NCI-H2107 (cell line): ENCODE results near the gene ZHX3.
A peak's percentile ranks its signal among the peaks of the same experiment; 100 is the strongest.

ENCODE experiments used
- DNase-seq: peaks from one replicate; lab custom pipeline; 2025; lab: John Stamatoyannopoulos, UW

Gene ZHX3, protein sequence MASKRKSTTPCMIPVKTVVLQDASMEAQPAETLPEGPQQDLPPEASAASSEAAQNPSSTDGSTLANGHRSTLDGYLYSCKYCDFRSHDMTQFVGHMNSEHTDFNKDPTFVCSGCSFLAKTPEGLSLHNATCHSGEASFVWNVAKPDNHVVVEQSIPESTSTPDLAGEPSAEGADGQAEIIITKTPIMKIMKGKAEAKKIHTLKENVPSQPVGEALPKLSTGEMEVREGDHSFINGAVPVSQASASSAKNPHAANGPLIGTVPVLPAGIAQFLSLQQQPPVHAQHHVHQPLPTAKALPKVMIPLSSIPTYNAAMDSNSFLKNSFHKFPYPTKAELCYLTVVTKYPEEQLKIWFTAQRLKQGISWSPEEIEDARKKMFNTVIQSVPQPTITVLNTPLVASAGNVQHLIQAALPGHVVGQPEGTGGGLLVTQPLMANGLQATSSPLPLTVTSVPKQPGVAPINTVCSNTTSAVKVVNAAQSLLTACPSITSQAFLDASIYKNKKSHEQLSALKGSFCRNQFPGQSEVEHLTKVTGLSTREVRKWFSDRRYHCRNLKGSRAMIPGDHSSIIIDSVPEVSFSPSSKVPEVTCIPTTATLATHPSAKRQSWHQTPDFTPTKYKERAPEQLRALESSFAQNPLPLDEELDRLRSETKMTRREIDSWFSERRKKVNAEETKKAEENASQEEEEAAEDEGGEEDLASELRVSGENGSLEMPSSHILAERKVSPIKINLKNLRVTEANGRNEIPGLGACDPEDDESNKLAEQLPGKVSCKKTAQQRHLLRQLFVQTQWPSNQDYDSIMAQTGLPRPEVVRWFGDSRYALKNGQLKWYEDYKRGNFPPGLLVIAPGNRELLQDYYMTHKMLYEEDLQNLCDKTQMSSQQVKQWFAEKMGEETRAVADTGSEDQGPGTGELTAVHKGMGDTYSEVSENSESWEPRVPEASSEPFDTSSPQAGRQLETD

DNA sequence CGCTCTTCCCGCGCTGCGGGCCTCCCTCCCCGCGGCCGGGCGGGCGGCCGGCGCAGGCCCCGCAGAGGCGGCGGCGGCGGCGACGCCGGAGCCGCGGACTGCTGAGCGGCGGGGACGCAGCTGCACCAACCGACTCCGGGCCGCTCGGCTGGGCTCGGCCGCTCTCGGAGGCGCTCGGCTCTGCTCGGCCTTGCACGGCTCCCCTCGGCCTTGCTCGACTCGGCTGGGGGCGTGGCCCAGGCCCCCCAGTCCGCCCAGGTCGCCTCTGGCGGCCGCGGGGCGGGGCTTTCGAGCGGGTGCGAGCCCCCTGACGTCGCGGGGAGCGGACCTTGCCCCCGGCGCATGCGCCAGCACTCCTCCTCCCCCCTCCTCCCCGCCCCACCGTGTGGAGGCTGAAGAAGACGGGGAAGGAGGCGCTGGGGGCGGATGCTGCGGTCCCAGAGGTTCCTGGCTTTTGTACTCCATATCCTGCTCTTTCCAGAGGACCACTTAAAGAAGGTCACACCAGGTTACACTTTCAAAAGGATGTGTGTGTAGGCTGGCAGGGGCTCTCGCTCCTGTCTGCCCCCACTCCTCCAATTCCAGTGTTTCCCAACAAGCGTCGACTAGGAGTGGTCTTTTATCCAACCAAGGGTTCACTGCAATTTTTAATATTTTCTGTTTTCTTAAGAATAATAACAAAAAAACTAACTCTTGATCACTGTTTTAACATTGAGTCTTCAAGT is at the start of gene ZHX3:
ZHX3 (minus strand) TSS at position 186 of the 725 bp plus-strand sequence. CDS start 112,815 bp downstream, outside the sequence.
- peak; percentile 71 for DNase-seq

DNA sequence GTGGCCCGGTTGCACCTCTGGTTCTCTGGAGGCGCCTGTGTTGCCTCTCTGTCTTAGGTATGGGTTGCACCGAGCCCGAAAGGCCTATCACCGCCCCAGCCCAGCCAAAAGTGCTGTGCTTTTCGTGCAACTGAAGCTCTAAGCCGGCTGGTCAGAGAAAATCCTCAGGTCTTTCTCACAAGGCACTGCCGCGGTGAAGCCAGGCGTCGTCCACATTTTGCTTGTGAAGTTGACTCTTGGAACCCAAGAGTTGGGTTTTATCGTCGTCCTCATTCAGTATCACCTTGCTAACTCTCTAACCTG is 49.8 kb upstream of the ZHX3 start:
- no peak for DNase-seq

DNA sequence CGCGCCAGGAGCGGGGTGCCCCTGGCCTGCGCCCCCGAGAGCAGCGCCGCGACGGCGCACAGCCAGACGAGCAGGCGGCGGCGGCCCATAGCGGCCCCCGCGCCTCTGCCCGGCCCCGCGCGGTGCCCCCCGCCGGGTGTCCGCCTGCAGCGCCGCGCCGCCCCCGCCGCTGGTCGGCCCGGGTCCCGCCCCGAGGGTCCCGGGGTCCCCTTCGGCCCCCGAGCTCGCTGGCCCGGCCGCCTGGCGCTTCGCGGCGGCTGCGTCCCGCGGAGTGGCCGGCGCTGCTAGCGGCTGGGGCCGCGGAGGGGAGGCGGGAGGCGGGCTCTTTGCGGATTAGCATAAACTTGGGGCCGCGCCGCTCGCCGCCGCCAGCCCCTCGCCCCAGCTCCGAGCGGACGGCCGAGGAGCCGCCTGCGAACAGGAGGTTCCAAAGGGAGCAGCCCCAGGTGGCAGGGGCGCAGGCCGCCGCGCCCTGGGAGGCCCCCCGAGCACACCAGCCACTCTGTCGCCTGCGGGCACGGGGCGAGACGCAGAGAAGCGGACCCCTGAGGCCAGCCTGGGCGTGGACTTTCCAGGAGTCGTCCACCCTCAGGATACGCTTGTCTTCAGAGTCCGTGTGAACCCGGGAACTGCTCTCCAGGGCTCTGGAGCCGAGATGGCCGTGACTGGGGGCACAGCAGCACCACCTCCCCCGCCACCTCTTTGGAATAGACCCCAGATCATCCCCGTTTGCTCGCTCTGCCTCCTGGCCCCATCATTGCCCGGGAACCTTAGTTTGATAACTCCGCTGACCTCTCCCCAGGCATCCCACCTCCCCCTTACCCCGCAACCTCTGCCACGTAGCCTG is 49.2 kb upstream of the ZHX3 start, which contains the start of gene EMILIN3:
EMILIN3 (minus strand) TSS at position 273 of the 847 bp plus-strand sequence; CDS start at position 89, 184 bp downstream.
- DNase-seq, result no peak

DNA sequence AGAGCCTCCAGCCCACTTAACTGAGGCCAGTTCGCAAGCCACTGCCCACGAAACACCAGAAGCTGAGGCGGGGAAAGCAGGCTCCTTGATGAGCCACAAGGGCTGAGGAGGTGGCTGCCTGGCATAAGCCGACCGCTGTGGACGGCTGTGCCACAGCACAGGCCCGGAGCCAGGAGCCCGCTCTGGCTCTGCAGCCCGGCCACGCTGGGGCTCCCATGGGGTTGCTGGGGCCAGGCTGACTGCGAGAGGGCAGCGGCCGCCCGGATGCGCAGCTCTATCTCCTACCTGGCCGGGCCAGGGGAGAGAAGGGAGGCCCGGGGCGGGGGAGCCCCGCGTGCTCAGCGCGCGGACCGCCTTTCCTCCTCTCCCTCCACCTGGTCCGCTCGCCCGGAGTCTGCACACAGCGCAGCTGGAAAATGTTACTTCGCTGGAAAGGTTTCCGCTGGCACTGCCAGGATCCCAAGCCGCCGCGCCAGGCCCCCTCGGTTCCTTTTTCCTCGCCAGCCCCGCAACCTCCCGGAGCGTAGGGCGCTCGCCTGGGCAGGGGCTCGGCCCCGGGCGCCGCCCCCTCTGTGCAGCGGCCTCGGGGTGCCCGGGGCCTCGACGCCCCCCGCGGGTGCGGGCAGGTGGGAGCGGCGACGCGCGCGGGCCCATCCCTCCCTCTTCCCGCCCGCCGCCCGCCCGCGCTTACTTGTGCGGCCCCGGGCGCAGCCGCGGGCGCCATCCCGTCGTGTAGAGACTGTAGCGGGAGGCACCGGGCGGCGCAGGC is 48.4 kb upstream of the ZHX3 start:
- no peak for DNase-seq

DNA sequence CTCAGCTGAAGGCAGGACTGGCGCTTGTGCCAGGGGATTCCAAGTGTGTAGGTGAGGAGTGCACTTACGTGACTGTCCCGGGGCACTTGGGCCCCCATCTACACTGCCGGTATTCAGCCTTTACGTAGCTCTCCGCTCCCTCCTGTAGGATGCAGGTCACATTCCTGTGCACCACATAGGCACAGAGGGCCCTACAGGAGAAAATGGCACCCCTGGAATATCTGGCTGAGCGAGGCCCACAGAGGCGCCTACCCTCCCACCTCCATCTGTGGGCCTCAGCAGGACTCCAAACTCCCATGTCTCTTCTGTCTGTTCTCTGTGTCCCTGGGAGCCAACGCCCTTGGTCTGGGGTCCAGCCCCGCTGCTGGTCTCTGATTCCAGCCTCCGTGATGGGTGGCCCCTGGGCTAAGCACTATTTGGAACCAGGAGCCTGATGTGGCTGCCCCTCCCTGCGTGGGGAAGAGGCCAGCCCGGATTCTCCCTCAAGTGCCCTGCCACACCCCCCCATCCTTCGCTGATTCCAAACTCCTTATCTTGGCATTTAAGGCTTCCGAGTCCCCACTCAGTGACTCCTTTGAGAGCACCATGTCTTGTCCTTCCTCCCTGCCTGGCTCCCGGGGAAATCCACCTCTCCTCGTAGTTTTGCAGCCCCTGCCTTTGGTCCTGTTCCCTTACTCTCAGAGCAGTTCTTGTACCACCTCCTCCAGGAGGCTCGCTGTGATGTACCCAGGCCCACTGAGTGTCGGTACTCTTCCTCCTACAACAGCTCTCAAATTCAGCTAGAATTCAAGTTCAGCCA is 47.6 kb upstream of the ZHX3 start:
- no peak for DNase-seq

DNA sequence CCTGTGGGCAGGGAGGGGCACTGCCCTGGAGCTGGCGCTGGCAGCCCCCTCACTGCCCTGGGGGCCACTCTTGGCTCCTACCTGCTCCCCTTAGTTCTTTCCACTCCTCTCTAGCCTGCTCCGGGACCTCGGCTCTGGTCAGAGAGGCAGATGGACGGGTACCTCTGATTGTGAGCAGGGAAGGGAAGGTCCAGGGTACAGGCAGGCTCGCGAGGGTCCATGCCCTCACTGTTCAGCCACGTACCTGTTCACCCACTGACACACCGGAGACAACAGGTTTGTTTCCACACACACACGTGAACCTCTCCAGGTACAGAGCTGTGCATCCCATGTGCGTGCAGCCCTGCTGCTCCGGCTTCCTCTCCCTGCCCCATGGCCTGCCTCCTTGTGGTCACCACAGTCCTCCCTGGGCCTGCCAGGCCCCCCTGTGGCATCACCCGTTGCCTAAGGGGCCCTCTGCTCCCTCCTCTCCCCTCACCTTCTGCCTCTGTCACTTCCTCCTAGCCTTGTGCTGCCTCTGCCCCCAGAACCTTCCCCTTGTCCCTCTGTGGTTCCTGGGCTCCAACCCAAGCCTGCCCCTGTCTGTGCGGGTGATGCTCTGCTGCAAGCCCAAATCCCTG is 46.8 kb upstream of the ZHX3 start:
- no peak for DNase-seq

DNA sequence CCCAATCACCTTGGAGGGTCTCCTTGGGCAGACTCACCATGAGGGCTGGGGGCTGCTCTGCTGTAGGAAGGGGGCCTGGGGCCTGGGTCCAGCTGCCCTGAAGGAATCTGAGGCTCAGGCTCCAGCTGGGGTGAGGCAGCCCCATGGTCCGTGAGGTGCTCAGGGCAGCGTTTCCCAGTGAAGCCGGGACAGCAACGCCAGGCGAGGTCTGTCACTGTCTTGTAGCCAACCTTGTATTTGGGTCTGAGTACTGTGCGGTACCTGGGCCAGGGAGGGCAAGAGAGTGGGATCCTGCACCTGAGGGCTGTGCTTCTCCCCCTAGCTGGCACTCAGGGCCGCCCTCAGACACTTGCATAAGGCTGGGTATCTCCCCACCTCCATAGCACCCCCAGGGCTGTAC is 46.1 kb upstream of the ZHX3 start:
- DNase-seq, result no peak

DNA sequence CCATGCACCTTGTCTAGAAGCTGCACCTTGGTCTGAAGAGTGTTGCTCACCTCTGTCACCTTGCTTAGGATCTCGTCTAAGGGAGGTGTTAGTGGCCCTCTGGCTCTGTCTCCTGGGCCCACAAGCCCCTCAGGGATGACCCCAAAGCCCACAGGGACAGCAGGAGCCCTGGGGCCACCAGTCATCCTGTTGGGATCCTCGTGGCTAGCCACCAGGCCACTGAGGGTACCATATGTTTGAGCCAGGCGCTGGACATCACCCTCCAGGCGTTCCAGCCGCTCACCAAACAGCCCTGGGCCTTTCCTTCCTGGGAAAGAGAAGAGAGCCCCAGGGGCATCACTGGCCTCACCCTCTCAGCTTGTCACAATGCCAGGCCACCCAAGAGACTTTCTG is 45.2 kb upstream of the ZHX3 start:
- no peak for DNase-seq

DNA sequence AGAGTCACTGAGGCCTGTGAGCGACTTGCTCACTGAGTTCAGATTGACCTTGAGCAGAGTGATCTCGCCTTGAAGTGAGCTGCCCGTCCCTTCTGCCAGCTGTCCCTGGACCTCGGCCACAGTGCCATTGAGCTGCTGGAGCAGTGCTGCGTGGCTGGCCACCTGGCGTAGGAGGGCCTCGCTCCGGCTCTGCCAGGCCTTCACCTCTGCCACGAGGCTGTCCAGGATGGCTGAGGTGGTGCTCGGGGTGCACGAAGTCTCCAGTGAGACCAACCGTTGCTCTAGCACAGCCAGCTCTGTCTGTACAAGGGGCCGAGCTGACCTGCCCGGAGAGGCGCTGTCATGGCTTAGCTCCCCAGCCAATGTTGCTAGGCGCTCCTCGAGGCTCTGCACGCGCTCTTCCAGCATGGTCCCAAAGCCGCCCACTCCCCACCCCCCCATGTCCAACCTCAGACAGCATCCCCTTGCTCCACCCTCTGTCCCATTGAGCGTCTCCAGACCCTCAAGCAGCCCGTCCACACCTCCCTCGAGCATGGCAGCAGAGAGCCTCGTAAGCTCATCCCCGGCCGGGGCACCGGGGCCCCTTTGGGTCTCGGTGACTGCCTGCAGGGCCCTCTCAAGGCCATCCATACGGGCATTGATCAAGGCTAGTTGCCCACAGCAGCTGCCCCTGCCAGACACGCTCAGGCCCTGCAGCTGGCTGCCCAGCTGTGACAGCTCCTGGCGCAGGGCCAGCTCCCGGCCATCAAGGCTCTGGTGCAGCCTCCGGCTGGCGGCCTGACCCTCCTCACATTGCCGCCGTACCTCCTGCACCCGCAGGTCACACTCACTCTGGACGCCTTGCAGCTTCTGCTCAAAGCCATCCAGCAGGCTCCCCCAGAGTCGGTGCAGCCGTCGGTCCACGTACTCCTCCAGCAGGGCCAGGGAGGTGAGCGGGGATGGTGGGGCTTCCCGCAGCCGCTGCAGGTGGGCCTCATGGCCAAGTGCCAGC is 44.5 kb upstream of the ZHX3 start:
- no peak for DNase-seq

DNA sequence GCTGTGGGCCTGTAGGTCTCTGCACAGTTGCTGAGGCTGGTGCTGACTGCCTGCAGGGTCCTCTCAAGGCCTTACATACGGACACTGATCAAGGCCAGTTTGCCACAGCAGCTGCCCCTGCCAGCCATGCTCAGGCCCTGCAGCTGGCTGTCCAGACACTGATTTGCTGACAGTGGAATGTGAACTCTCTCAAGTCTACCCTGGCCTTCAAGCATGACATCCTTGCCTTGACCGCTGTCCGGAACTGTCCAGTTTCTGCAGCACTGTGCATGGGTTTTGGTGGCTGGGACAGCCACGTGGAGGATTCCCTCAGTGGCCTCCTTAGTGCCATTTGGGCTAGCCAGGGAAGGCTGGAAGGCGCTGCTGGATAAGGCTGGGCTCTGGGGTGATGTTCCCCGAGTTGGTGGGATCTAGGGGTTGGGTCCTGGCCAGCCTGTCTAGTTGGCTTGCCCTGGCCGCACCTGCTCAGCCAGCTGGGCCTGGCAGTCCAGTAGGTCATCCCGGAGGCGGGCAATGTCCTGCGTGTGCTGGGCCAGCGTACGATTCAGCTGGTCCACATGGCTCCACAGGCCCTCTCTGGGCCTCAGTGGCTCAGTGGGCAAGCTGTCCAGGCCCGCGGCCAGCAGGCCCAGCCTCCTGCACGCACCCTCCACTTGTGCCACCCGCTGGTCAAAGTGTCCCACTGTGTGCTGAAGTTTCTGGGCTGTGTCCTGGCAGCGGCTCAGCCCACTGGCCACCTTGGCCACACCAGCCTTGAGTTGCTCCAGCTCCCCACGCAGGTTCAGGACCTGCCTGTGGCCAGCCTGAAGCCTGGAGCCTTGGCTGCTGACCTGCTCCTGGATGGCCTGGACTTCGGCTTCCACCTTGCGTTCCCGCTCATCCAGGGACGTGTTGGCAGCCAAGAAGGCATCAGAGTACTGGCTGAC is 43.6 kb upstream of the ZHX3 start:
- no peak for DNase-seq

DNA sequence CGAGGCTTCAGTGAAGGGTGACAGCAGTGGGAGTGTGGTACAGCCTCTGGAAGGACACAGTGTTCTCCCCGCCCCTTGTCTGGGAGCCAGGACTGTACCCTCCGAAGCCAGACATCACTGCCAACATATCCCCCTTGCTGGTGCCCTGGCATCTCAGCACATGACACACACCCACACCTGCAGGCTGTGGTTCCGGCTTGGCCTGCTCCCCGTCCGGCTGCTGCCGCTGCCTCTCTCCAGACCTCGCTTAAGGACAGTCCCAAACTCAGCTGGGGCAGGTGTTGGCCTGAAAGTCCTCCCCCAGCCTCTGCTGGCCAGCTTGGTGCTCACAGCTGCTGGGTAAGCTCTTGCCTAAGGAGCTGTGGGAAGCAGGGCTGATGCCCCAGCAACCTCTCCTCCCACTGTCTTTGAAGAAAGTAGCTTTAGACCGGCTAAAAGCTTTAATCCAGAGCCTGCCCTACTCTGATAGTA is 42.0 kb upstream of the ZHX3 start:
- no peak for DNase-seq

DNA sequence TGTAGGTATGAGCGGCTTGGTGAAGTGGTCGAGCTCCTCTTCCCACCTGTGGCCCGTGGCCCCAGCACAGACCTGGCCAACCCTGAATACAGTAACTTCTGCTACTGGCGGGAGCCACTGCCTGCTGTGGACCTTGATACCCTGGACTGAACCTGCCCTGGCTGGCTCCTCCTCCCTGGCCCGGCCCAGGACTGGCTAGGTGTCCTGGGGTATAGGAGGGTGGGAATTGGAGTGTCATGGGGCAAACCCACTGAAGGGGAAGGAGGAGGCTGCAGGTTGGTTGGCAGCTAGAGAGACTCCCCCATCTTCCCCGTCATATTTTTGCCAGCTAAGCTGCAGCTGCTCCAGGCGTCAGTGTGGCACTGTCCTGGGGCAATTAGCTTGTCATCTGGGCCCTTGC is 41.2 kb upstream of the ZHX3 start:
- no peak for DNase-seq

DNA sequence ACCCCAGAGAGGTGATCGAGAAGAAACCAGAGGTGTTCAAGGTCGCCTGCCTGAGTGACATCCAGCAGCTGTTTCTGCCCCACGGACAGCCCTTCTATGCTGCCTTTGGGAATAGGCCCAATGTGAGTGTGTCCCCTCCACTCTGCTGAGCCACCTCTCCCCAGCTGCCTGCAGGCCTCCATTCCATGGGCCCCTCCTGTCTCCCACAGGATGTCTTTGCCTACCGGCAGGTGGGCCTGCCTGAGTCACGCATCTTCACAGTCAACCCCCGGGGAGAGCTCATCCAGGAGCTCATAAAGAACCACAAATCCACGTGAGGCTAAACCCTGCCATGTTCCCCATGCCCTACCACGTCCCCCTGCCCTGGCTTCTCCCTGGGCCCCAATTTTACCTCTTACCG is 40.7 kb upstream of the ZHX3 start:
- DNase-seq, result no peak

DNA sequence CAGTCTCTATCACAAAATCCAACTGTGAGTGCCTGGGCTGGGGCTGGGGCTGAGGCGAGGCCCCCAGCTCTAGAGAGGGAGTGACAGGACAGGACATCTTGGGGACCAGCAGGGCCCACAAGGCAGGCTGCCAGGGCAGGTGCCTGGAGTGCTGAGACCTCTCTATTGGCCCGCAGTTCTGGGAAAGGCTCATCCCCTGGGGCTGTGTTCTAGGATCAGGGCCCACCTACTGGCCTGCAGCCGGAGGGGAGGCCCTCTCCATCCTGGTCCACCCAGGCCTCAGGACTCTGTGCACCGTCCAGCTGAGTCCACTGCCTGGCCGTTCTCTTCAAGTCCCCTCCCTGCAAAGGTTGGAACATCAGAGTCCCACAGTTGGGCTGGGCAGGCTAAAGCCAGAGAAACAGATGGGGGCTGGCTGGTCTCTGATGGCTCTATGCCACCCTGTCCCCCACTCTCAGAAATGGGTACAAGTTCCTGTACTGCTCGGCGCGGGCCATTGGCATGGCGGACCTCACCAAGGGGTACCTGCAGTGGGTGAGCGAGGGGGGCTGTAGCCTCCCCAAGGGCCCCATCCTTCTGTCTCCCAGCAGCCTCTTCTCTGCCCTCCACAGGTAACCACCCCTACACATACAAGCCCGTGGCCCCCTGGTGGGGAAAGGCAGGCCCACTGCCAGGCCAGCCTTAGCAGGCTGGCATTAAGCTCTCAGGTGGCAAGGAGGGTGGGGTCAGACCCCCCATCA is 40.1 kb upstream of the ZHX3 start:
- no peak for DNase-seq

DNA sequence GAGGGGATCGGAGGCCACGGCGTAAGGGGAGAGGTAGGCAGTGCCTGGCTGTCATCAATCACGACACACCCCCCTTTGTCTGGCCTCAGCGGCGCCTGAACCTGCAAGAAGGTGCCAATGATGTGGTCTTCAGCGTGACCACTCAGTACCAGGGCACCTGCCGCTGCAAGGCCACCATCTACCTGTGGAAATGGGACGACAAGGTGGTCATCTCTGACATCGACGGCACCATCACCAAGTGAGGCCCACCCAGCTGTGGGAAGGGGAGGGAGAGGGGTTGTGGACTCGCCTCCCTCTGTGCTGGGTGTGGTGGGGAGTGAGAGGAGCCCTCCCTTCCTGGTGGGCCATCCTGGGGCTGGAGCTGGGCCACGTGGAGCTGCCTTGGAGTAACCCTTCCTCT is 39.4 kb upstream of the ZHX3 start:
- no peak for DNase-seq

DNA sequence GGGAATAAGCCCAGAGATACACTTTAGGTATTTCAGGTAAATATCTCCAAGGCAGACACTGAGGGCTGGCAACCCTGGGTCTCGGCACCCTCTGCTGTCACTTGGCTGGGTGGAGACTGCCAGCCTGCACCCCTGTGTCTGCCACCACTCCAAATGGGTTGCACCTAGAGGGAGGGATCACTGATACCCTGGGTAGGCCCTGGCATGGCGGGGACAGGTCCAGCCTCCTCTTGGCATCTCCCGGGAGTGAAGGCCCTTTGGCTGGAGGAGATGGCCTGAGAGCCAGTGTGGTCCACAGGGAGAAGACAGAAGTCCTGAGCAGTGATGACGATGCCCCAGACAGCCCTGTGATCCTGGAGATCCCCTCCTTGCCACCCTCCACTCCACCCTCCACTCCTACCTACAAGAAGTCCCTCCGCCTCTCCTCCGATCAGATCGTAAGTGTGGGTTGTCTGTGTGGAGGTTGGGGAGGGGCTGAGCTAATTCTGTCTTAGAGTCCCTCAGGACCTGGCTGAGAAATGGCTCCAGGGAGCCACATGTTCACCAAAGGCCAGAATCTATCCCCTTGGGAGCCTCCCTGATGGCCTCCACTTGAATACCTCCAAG is 38.2 kb upstream of the ZHX3 start:
- no peak for DNase-seq
